GM12878 (cell line): ENCODE results near the gene SLC2A4RG. TPM values are rescaled to one million over a fixed set of nuclear protein-coding genes. Genes with fewer than 3 reads are reported as not detected.

Source experiments
- ATAC-seq: fragments of 200-7000 bp; cut with Tn5 transposase; 3 replicates; pipeline ENCODE4 v1.9.1; 2020; ENCODE audit warnings: mild to moderate bottlenecking, moderate library complexity
- BruUV-seq: library from RNA; stranded (reverse); fragments of 400-500 nt; replicated peaks from 2 replicates; lab custom pipeline; 2021; lab: Mats Ljungman, UMichigan
- CTCF ChIA-PET: fragments of 300-600 bp; sonication (Branson Sonifier 250); formaldehyde crosslinking; extraction: SDS; loops from one replicate; lab custom pipeline; 2021; ENCODE audit warnings: inconsistent platforms; lab: Yijun Ruan, JAX
- POLR2A ChIA-PET: fragments of 350-600 bp; formaldehyde crosslinking; extraction: SDS; loops from one replicate; lab custom pipeline; 2021; ENCODE audit warnings: inconsistent platforms; lab: Charles Lee
- RAD21 ChIA-PET: fragments of 300-600 bp; sonication (Branson Sonifier 250); formaldehyde crosslinking; loops from one replicate; lab custom pipeline; 2023; ENCODE audit warnings: antibody characterized with exemption; ENCODE audit not compliant: unreplicated experiment; lab: Charles Lee
- SMC1A ChIA-PET: fragments of 300-600 bp; sonication (Branson Sonifier 250); formaldehyde crosslinking; loops from one replicate; lab custom pipeline; 2023; ENCODE audit not compliant: unreplicated experiment, uncharacterized antibody; lab: Charles Lee
- DNase-seq: peaks from one replicate; pipeline ENCODE4 v3.0.0-alpha.2; 2011; ENCODE audit warnings: low read depth, low spot score
- FAIRE-seq: peaks from 3 replicates; lab custom pipeline; 2011; peaks lifted over from hg19 to GRCh38; lab: Jason Lieb, UNC
- H2AFZ ChIP-seq: 2 replicates; pipeline ENCODE4 v1.6.0; 2011; ENCODE audit warnings: low read depth, low read length, control low read depth; ENCODE audit not compliant: control insufficient read depth
- H3K27ac ChIP-seq: 2 replicates; pipeline ENCODE4 v1.5.1; 2011; ENCODE audit warnings: control low read depth; ENCODE audit not compliant: control insufficient read depth, insufficient read depth
- H3K27me3 ChIP-seq, 2 experiments: replicated peaks in 1 of 2; 2 replicates each; pipeline versions ENCODE4 v1.6.0 to v1.6.1; 2011; ENCODE audit warnings: low read length in 1 of 2; ENCODE audit not compliant: control insufficient read depth in 2 of 2, insufficient read depth in 2 of 2
- H3K36me3 ChIP-seq, 2 experiments: 2 replicates each; pipeline ENCODE4 v1.5.1; 2011; ENCODE audit warnings: low read length in 1 of 2; ENCODE audit not compliant: control insufficient read depth in 2 of 2, insufficient read depth in 2 of 2
- H3K4me1 ChIP-seq: 2 replicates; pipeline ENCODE4 v1.6.1; 2011; ENCODE audit warnings: mild to moderate bottlenecking, low read length, moderate library complexity, mixed read lengths; ENCODE audit not compliant: control insufficient read depth, insufficient read depth
- H3K4me2 ChIP-seq: 2 replicates; pipeline ENCODE4 v1.6.0; 2011; ENCODE audit warnings: control low read depth; ENCODE audit not compliant: control insufficient read depth, insufficient read depth
- H3K4me3 ChIP-seq: fragments of 200-600 bp; sonication (generic); 2 replicates; pipeline ENCODE4 v1.5.1; 2016
- H3K79me2 ChIP-seq: 2 replicates; pipeline ENCODE4 v1.6.0; 2011; ENCODE audit warnings: low read length; ENCODE audit not compliant: control insufficient read depth, insufficient read depth
- H3K9ac ChIP-seq: 2 replicates; pipeline ENCODE4 v1.8.0; 2011; ENCODE audit warnings: low read length, control low read depth, mixed read lengths; ENCODE audit not compliant: control insufficient read depth, insufficient read depth
- H3K9me3 ChIP-seq: replicated peaks from 3 replicates; pipeline ENCODE4 v1.5.1; 2011; ENCODE audit warnings: mild to moderate bottlenecking, low read length; ENCODE audit not compliant: control insufficient read depth, insufficient read depth
- H4K20me1 ChIP-seq: 2 replicates; pipeline ENCODE4 v1.6.0; 2011; ENCODE audit not compliant: control insufficient read depth, insufficient read depth
- CREB1 ChIP-seq: IDR thresholded peaks from 2 replicates; pipeline ENCODE4 v1.6.1; 2012; ENCODE audit warnings: low read depth, mild to moderate bottlenecking, inconsistent platforms
- EZH2 ChIP-seq: IDR thresholded peaks from 2 replicates; pipeline ENCODE4 v1.6.1; 2012; ENCODE audit warnings: low read depth, mild to moderate bottlenecking, control low read depth, inconsistent platforms, low read length, borderline replicate concordance; ENCODE audit not compliant: control insufficient read depth
- HCFC1 ChIP-seq: fragments of 150-350 bp; IDR thresholded peaks from 2 replicates; pipeline ENCODE4 v1.6.1; 2014; ENCODE audit warnings: low read length
- MTA2 ChIP-seq: fragments of 450-650 bp; IDR thresholded peaks from 2 replicates; pipeline ENCODE4 v1.6.1; 2016; ENCODE audit warnings: low read depth, mild to moderate bottlenecking, moderate library complexity
- MXI1 ChIP-seq: fragments of 150-350 bp; IDR thresholded peaks from 2 replicates; pipeline ENCODE4 v1.6.1; 2011; ENCODE audit warnings: low read depth, mild to moderate bottlenecking, inconsistent platforms, low read length, improper control_type of control experiment
- NFYA ChIP-seq: IDR thresholded peaks from 2 replicates; pipeline ENCODE4 v1.6.1; 2011; ENCODE audit warnings: low read depth, mild to moderate bottlenecking, low read length, improper control_type of control experiment, borderline replicate concordance
- PAX5 ChIP-seq: IDR thresholded peaks from 2 replicates; pipeline ENCODE4 v1.6.1; 2011; ENCODE audit warnings: low read depth, low read length, borderline replicate concordance
- PAX8 ChIP-seq: fragments of 450-650 bp; IDR thresholded peaks from 2 replicates; pipeline ENCODE4 v1.6.1; 2017; ENCODE audit warnings: mild to moderate bottlenecking, moderate library complexity
- POLR2A ChIP-seq: IDR thresholded peaks from 2 replicates; pipeline ENCODE4 v1.6.1; 2011; ENCODE audit warnings: low read depth, mild to moderate bottlenecking, low read length
- POLR2AphosphoS2 ChIP-seq: IDR thresholded peaks from 2 replicates; pipeline ENCODE4 v1.6.1; 2011; ENCODE audit warnings: low read depth, mild to moderate bottlenecking, low read length, improper control_type of control experiment, moderate library complexity
- RAD21 ChIP-seq: IDR thresholded peaks from 2 replicates; pipeline ENCODE4 v1.6.1; 2011; ENCODE audit warnings: mild to moderate bottlenecking, low read depth, low read length, moderate library complexity; ENCODE audit not compliant: insufficient read depth
- WRNIP1 ChIP-seq: IDR thresholded peaks from 2 replicates; pipeline ENCODE4 v1.6.1; 2011; ENCODE audit warnings: low read depth, low read length, improper control_type of control experiment, borderline replicate concordance
- ZNF274 ChIP-seq: IDR thresholded peaks from one replicate; pipeline ENCODE4 v1.8.0; 2011; ENCODE audit not compliant: insufficient read length, insufficient read depth
- ZNF622 ChIP-seq: fragments of 450-650 bp; IDR thresholded peaks from 2 replicates; pipeline ENCODE4 v1.6.1; 2017; ENCODE audit warnings: mild to moderate bottlenecking, inconsistent platforms
- WGBS: methylation state at CpG from one replicate; pipeline ENCODE4 v1.1.6; 2016; ENCODE audit warnings: low lambda C conversion rate; ENCODE audit not compliant: insufficient replicate concordance, insufficient coverage; ENCODE audit errors: missing lambda C conversion rate; 5-methylcytosine and 5-hydroxymethylcytosine counted together
- in situ Hi-C: fragments of 300-500 bp; cut with MboI; formaldehyde crosslinking; loops from 9 replicates; pipeline ENCODE4 v1.14.3; 2018; ENCODE audit warnings: mixed read lengths
- intact Hi-C: fragments of 100-400 bp; cut with micrococcal nuclease; formaldehyde crosslinking; loops from one replicate; pipeline ENCODE4 v1.14.2; 2022; ENCODE audit not compliant: unreplicated experiment
- polyA plus RNA-seq, 11 experiments: library from polyadenylated mRNA; depleted of rRNA in 4 of 11; unstranded in 6 of 11; stranded (reverse) in 5 of 11; fragments of >200 nt; fragmentation: Nextera tagmentation in 4 of 11; fragmentation: Illumina TruSeq in 1 of 11; extraction: Ambion mirVana in 4 of 11; extraction: Trizol in 1 of 11; gene quantifications; 1 replicate in 1 of 11; 2 replicates in 10 of 11; pipeline versions ENCODE4 v1.2.1 to v1.2.3, GENCODE V29; 2011 to 2016; ENCODE audit warnings: inconsistent platforms in 2 of 11, missing spikeins in 2 of 11, low read depth in 1 of 11
- total RNA-seq, 4 experiments: library from RNA; depleted of rRNA in 3 of 4; stranded (reverse); fragments of >200 nt in 3 of 4; fragmentation: Illumina TruSeq in 1 of 4; extraction: Trizol in 1 of 4; gene quantifications; 2 replicates each; pipeline versions ENCODE4 v1.2.1 to v1.2.3, GENCODE V29; 2013 to 2021
- TF ChIP-seq, protein P1 (sequence below): IDR thresholded peaks from 2 replicates; pipeline ENCODE4 v1.6.1; 2012; ENCODE audit warnings: low read length, inconsistent platforms

The SLC2A4RG gene
- total and polyA plus RNA-seq, 10 of the 15 experiments (the other 5 are each of a cell fraction or from before 2014, with no cell fraction given): 0.34 to 65.9 (median 13.3) TPM

DNA sequence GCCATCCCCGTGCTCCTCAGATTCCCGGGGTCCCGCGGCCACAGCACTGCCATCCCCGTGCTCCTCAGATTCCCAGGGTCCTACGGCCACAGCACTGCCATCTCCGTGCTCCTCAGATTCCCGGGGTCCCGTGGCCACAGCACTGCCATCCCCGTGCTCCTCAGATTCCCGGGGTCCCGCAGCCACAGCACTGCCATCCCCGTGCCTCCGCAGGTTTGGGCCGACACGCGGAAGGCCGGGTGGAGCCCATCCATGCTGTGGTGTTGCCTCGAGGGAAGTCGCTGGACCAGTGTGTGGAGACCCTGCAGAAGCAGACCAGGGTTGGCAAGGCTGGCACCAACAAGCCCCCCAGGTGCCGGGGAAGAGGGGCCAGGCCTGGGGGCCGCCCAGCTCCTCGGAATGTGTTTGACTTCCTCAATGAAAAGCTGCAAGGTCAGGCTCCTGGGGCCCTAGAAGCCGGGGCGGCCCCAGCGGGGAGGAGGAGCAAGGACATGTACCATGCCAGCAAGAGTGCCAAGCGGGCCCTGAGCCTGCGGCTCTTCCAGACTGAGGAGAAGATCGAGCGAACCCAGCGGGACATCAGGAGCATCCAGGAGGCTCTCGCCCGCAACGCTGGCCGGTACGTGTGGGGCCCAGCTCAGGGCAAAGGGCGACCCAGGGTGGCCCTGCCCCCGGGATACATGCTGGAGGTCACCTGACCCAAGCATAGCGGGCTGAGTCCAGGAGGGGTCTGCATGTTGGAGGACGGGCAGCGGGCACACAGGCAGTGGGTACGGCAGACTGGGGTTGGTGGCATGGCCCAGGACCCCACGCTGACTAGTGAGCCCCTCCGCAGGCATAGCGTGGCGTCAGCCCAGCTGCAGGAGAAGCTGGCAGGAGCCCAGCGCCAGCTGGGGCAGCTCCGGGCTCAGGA, 4.4 kb upstream of the SLC2A4RG start:
- ChIA-PET CTCF (interaction anchor here (1.3 to 2.9 kb wide), 2 partner anchors 28 to 93 kb away, joined by 5 to 28 read pairs; partner anchors contain the start of genes ARFRP1 and ZGPAT), POLR2A (interaction anchor here (1.4 to 2.1 kb wide), 2 partner anchors 29 to 130 kb away, joined by 4 to 6 read pairs; partner anchors contain the start of gene TPD52L2), SMC1A (interaction anchor here (1.2 to 1.5 kb wide), 3 partner anchors 8 to 37 kb away, joined by 3 to 4 read pairs (median 4); no protein-coding TSS in a partner anchor), RAD21 (interaction anchor here (1.3 to 4.2 kb wide), 5 partner anchors 7 to 198 kb away, joined by 3 to 32 read pairs (median 5); partner anchors contain the start of genes ARFRP1, PTK6 and ZGPAT)
- FAIRE-seq (no peak), DNase-seq (no peak), ATAC-seq (no peak)
- TF ChIP-seq ZNF622 (no peak), NFYA (no peak), POLR2AphosphoS2 (no peak), PAX5 (no peak), MTA2 (no peak), MXI1 (no peak), RAD21 (no peak), POLR2A (no peak; the same call in 1 of the 2 replicates), HCFC1 (no peak), PAX8 (no peak), EZH2 (no peak), CREB1 (no peak), WRNIP1 (no peak), ZNF274 (no peak)
- TF ChIP-seq, protein P1, sequence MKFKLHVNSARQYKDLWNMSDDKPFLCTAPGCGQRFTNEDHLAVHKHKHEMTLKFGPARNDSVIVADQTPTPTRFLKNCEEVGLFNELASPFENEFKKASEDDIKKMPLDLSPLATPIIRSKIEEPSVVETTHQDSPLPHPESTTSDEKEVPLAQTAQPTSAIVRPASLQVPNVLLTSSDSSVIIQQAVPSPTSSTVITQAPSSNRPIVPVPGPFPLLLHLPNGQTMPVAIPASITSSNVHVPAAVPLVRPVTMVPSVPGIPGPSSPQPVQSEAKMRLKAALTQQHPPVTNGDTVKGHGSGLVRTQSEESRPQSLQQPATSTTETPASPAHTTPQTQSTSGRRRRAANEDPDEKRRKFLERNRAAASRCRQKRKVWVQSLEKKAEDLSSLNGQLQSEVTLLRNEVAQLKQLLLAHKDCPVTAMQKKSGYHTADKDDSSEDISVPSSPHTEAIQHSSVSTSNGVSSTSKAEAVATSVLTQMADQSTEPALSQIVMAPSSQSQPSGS: no peak
- H2AFZ ChIP-seq: no peak overlapping the region
- no peak overlapping the region for H3K4me2 ChIP-seq
- no peak overlapping the region for H3K27ac ChIP-seq
- H3K4me1 ChIP-seq: peaks cover 44% of the 10 kb centered on the region
- H3K9me3 ChIP-seq: 0 out of 3 replicates have a peak, but pooled peaks cover under 1% of the 10 kb centered on the region
- H3K9ac ChIP-seq: no peak overlapping the region
- H4K20me1 ChIP-seq: no peaks in the 10 kb centered on the region
- in situ Hi-C loops: no loop called here
- BruUV-seq: TSS peak; percentile 53
- peaks cover 8 to 25% of the 10 kb centered on the region in 2 experiments; a peak in 3 of 4 replicates for H3K36me3 ChIP-seq
- H3K4me3 ChIP-seq: no peak overlapping the region
- WGBS: 97% methylated on average over 48 of the region's 48 CpGs
- H3K27me3 ChIP-seq: no peaks in the 10 kb centered on the region
- intact Hi-C loops: no loop called here
- H3K79me2 ChIP-seq: peaks cover 29% of the 10 kb centered on the region
